Measurements from ENCODE around the gene PTPRF.
A peak's percentile ranks its signal among the peaks of the same experiment; 100 is the strongest.
"Not testable (repeated sequence)": the region's sequence is repeated elsewhere in the genome, so short reads cannot be mapped to it uniquely, and the experiment has no call there.

PTPRF gene

GRCh38 chr1:43639976-43640794 is 109.5 kb downstream of the PTPRF start:
- Histone ChIP-seq H3K9ac (ENCODE audit: low read length) (no peak overlapping the region), H3K36me3 (ENCODE audit: control insufficient read depth, insufficient read depth, low read length) (no peaks in the 10 kb centered on the region), H3K4me1 (ENCODE audit: control insufficient read depth, insufficient read depth, low read length) (no peaks in the 10 kb centered on the region), H3K27ac (ENCODE audit: low read depth, low read length) (no peak overlapping the region), H3K9me3 (ENCODE audit: control insufficient read depth, insufficient read depth, low read depth, low read length) (no peaks in the 10 kb centered on the region), H3K27me3 (ENCODE audit: control insufficient read depth, insufficient read depth, low read length) (no peaks in the 10 kb centered on the region), H3K4me3 (ENCODE audit: low read depth, low read length) (no peak overlapping the region)

DNA sequence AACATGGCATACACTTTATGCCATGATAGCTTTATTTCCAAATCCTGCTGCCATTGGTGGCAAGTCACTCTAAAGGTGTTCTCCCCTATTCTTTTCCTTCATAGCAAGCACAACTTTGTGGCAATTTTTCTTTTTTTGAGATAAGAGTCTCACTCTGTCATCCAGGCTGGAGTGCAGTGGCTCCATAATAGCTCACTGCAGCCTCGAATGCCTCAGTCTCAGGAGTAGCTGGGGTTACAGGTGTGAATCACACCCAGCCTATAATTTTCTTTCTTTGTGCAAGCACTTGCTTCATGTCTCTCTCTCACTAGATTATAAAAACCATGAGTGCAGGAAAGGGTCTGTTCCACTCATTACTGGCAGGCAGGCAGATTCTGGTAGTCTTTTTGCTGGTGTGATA is 113.9 kb downstream of the PTPRF start:
- H3K27me3 ChIP-seq (ENCODE audit: control insufficient read depth, insufficient read depth, low read length) = no peaks in the 10 kb centered on the region; the same call in 1 of the 2 replicates
- peaks cover 3% of the 10 kb centered on the region; the same call in 1 of the 2 replicates for H3K4me1 ChIP-seq (ENCODE audit: control insufficient read depth, insufficient read depth, low read length)
- H3K9me3 ChIP-seq (ENCODE audit: control insufficient read depth, insufficient read depth, low read depth, low read length) = no peaks in the 10 kb centered on the region
- H3K9ac ChIP-seq (ENCODE audit: low read length) = no peak overlapping the region
- no peak overlapping the region for H3K27ac ChIP-seq (ENCODE audit: low read depth, low read length)
- no peak overlapping the region for H3K4me3 ChIP-seq (ENCODE audit: low read depth, low read length)
- no peaks in the 10 kb centered on the region for H3K36me3 ChIP-seq (ENCODE audit: control insufficient read depth, insufficient read depth, low read length)

DNA sequence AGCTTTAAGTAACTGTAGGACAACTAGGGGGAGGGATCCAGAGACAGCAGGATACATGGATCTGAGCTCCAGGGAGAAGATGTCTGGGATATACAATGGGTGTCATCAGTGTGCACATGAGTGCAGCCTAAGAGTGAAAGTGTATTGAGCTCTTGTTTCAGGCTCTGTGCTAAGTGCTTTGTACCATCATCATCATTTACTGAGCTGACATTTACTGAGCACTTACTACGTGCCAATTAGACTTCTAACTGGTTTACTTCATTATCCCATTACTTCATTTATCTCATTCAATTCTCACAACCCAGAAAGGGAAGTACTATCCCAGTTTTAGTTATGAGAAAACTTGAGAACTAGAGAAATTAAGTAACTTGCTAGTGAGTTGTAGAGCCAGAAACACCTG is 114.8 kb downstream of the PTPRF start:
- H3K36me3 ChIP-seq (ENCODE audit: control insufficient read depth, insufficient read depth, low read length) = no peaks in the 10 kb centered on the region
- H3K9me3 ChIP-seq (ENCODE audit: control insufficient read depth, insufficient read depth, low read depth, low read length) = no peaks in the 10 kb centered on the region
- H3K27ac ChIP-seq (ENCODE audit: low read depth, low read length) = no peak overlapping the region

DNA sequence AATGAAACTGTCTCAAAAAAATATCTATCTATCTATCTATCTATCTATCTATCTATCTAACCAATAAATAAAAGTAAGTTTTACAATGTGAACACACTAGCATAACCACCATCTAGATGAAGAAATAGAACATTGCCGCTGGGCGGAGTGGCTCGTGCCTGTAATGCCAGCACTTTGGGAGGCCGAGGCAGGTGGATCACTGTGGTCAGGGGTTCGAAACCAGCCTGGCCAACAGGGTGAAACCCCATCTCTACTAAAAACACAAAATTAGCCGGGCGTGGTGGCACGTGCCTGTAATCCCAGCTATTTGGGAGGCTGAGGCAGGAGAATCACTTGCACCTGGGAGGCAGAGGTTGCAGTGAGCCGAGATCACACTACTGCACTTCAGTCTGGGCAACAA is 116.6 kb downstream of the PTPRF start:
- H3K27me3 ChIP-seq (ENCODE audit: control insufficient read depth, insufficient read depth, low read length); H3K4me3 ChIP-seq (ENCODE audit: low read depth, low read length); H3K36me3 ChIP-seq (ENCODE audit: control insufficient read depth, insufficient read depth, low read length); H3K9me3 ChIP-seq (ENCODE audit: control insufficient read depth, insufficient read depth, low read depth, low read length); H3K27ac ChIP-seq (ENCODE audit: low read depth, low read length); H3K9ac ChIP-seq (ENCODE audit: low read length): not testable (repeated sequence)
- H3K4me1 ChIP-seq (ENCODE audit: control insufficient read depth, insufficient read depth, low read length) = peaks cover 13% of the 10 kb centered on the region

More for the DNA sequence above, 114.8 kb downstream of the PTPRF start:
- Histone ChIP-seq H3K4me3 (ENCODE audit: low read depth, low read length) (no peak overlapping the region), H3K9ac (ENCODE audit: low read length) (no peak overlapping the region), H3K27me3 (ENCODE audit: control insufficient read depth, insufficient read depth, low read length) (no peaks in the 10 kb centered on the region; the same call in 1 of the 2 replicates), H3K4me1 (ENCODE audit: control insufficient read depth, insufficient read depth, low read length) (peaks cover 3% of the 10 kb centered on the region; the same call in 1 of the 2 replicates)

GRCh38 chr1:43648221-43648847 is 117.7 kb downstream of the PTPRF start:
- Histone ChIP-seq H3K9me3 (ENCODE audit: control insufficient read depth, insufficient read depth, low read depth, low read length) (no peaks in the 10 kb centered on the region), H3K4me3 (ENCODE audit: low read depth, low read length) (peak overlapping the region; percentile 96; the same call in 1 of the 2 replicates), H3K9ac (ENCODE audit: low read length) (no peak overlapping the region), H3K4me1 (ENCODE audit: control insufficient read depth, insufficient read depth, low read length) (peaks cover 16% of the 10 kb centered on the region), H3K27me3 (ENCODE audit: control insufficient read depth, insufficient read depth, low read length) (no peaks in the 10 kb centered on the region; the same call in 1 of the 2 replicates), H3K36me3 (ENCODE audit: control insufficient read depth, insufficient read depth, low read length) (no peaks in the 10 kb centered on the region), H3K27ac (ENCODE audit: low read depth, low read length) (no peak overlapping the region)

DNA sequence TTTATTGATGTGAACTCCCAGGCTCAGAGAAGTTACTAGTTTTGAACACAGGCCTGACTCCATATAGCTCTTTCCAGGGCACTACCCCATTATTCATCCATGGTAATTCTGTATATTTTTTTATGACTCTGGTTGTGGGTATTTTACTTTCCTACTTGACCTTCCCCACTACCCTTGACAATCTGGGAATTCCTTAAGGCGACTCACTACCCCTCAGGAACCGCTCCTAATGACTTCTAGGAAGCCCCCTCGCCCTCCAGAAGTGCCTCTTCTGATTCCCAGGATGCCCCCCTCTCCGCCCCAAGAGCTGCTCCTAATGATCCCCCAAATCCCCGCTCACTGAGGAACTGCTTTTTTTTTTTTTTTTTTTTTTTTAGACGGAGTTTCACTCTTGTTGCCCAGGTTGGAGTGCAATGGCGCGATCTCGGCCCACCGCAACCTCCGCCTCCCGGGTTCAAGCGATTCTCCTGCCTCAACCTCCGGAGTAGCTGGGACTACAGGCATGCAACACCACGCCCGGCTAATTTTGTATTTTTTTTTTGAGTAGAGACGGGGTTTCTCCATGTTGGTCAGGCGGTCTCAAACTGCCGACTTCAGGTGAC is 118.3 kb downstream of the PTPRF start:
- peak overlapping the region; percentile 96 for H3K4me3 ChIP-seq (ENCODE audit: low read depth, low read length)
- peaks cover 23% of the 10 kb centered on the region for H3K4me1 ChIP-seq (ENCODE audit: control insufficient read depth, insufficient read depth, low read length)
- no peaks in the 10 kb centered on the region; the same call in 1 of the 2 replicates for H3K27me3 ChIP-seq (ENCODE audit: control insufficient read depth, insufficient read depth, low read length)
- peak overlapping the region; percentile 72 for H3K9ac ChIP-seq (ENCODE audit: low read length)
- no peaks in the 10 kb centered on the region for H3K9me3 ChIP-seq (ENCODE audit: control insufficient read depth, insufficient read depth, low read depth, low read length)
- H3K36me3 ChIP-seq (ENCODE audit: control insufficient read depth, insufficient read depth, low read length) = peaks cover 6% of the 10 kb centered on the region
- H3K27ac ChIP-seq (ENCODE audit: low read depth, low read length) = no peak overlapping the region

GRCh38 chr1:43650310-43651085 is 119.8 kb downstream of the PTPRF start:
- peaks cover 26% of the 10 kb centered on the region for H3K4me1 ChIP-seq (ENCODE audit: control insufficient read depth, insufficient read depth, low read length)
- H3K9ac ChIP-seq (ENCODE audit: low read length) = peak overlapping the region; percentile 90
- no peaks in the 10 kb centered on the region; the same call in 1 of the 2 replicates for H3K27me3 ChIP-seq (ENCODE audit: control insufficient read depth, insufficient read depth, low read length)
- H3K4me3 ChIP-seq (ENCODE audit: low read depth, low read length) = peak overlapping the region; percentile 96
- H3K36me3 ChIP-seq (ENCODE audit: control insufficient read depth, insufficient read depth, low read length) = peaks cover 21% of the 10 kb centered on the region
- H3K27ac ChIP-seq (ENCODE audit: low read depth, low read length) = peak overlapping the region; percentile 63; the same call in 1 of the 2 replicates
- H3K9me3 ChIP-seq (ENCODE audit: control insufficient read depth, insufficient read depth, low read depth, low read length) = no peaks in the 10 kb centered on the region

GRCh38 chr1:43651188-43651587 is 120.5 kb downstream of the PTPRF start:
- H3K4me3 ChIP-seq (ENCODE audit: low read depth, low read length) = peak overlapping the region; percentile 96
- peaks cover 26% of the 10 kb centered on the region for H3K4me1 ChIP-seq (ENCODE audit: control insufficient read depth, insufficient read depth, low read length)
- no peaks in the 10 kb centered on the region for H3K9me3 ChIP-seq (ENCODE audit: control insufficient read depth, insufficient read depth, low read depth, low read length)
- H3K27me3 ChIP-seq (ENCODE audit: control insufficient read depth, insufficient read depth, low read length) = no peaks in the 10 kb centered on the region
- peaks cover 27% of the 10 kb centered on the region for H3K36me3 ChIP-seq (ENCODE audit: control insufficient read depth, insufficient read depth, low read length)
- H3K27ac ChIP-seq (ENCODE audit: low read depth, low read length) = peak overlapping the region; percentile 63; the same call in 1 of the 2 replicates
- H3K9ac ChIP-seq (ENCODE audit: low read length) = peak overlapping the region; percentile 90

DNA sequence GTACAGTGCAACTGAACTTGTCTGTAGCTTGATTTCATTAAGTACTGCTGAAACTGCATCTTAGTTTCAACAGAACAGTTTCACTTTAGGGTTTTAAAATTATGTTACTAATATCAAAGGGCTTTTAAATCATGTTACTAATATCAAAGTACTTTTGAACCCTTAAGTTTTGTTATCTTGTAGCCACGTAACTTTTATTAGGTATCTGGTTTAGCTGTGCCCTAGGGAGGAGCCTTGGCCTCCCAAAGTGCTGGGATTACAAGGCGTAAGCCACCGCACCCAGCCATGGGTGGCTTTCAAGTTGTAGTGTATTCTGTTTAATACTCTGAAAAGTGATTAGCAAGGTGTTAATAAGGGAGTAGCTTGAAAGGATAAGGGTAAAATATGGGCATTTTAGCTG is 121.2 kb downstream of the PTPRF start:
- Histone ChIP-seq H3K27ac (ENCODE audit: low read depth, low read length) (peak overlapping the region; percentile 25; the same call in 1 of the 2 replicates), H3K4me3 (ENCODE audit: low read depth, low read length) (peak overlapping the region; percentile 96), H3K27me3 (ENCODE audit: control insufficient read depth, insufficient read depth, low read length) (no peaks in the 10 kb centered on the region), H3K4me1 (ENCODE audit: control insufficient read depth, insufficient read depth, low read length) (peaks cover 26% of the 10 kb centered on the region), H3K36me3 (ENCODE audit: control insufficient read depth, insufficient read depth, low read length) (peaks cover 34% of the 10 kb centered on the region), H3K9ac (ENCODE audit: low read length) (peak overlapping the region; percentile 90), H3K9me3 (ENCODE audit: control insufficient read depth, insufficient read depth, low read depth, low read length) (no peaks in the 10 kb centered on the region)

DNA sequence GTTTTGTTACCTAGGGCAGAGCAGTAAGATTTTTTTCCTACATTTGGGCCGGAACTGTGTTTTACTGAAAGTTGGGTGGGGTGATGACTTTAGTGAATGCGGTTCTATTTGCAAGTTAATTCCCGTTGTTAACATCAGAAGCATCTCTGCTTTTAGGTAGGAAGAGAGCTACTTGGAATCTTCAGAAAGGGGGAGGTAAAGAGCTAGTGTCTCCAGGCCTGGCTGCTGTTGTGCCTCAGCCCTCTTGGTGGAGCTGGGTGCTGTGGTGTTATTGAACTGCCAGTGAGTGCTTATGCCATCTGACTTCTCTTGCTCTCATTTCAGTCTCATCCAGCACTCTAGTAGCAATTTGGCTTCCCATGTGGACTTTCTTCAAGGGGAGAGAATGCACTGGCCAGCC is 122.7 kb downstream of the PTPRF start:
- Histone ChIP-seq H3K27ac (ENCODE audit: low read depth, low read length) (no peak overlapping the region), H3K9me3 (ENCODE audit: control insufficient read depth, insufficient read depth, low read depth, low read length) (no peaks in the 10 kb centered on the region), H3K36me3 (ENCODE audit: control insufficient read depth, insufficient read depth, low read length) (peaks cover 47% of the 10 kb centered on the region), H3K9ac (ENCODE audit: low read length) (no peak overlapping the region), H3K27me3 (ENCODE audit: control insufficient read depth, insufficient read depth, low read length) (no peaks in the 10 kb centered on the region), H3K4me1 (ENCODE audit: control insufficient read depth, insufficient read depth, low read length) (peaks cover 23% of the 10 kb centered on the region), H3K4me3 (ENCODE audit: low read depth, low read length) (peak overlapping the region; percentile 1; the same call in 1 of the 2 replicates)
